BLaER1 treated with 17β-estradiol and CSF1 and Interleukin-3, amounts not matched to agents 10 nM and 100 nM (cell line): ENCODE data around the gene RNF32.
A peak's percentile ranks its signal among the peaks of the same experiment; 100 is the strongest.

Source experiments
- H3K27ac ChIP-seq, 11 experiments: shearing (Covaris generic); formaldehyde crosslinking; 2 replicates each; pipeline ENCODE4 v1.8.1; 2022
- H3K27me3 ChIP-seq, 11 experiments: shearing (Covaris generic); formaldehyde crosslinking; 2 replicates each; pipeline ENCODE4 v1.8.1; 2022
- H3K36me3 ChIP-seq, 11 experiments: shearing (Covaris generic); formaldehyde crosslinking; 2 replicates each; pipeline ENCODE4 v1.8.1; 2022
- H3K4me1 ChIP-seq, 10 experiments: shearing (Covaris generic); formaldehyde crosslinking; 2 replicates each; pipeline ENCODE4 v1.8.1; 2022
- H3K4me2 ChIP-seq, 11 experiments: shearing (Covaris generic); formaldehyde crosslinking; 2 replicates each; pipeline ENCODE4 v1.8.1; 2022
- H3K4me3 ChIP-seq, 10 experiments: shearing (Covaris generic); formaldehyde crosslinking; 2 replicates each; pipeline ENCODE4 v1.8.1; 2022
- H3K9ac ChIP-seq, 11 experiments: shearing (Covaris generic); formaldehyde crosslinking; 2 replicates each; pipeline ENCODE4 v1.8.1; 2022
- H3K9me3 ChIP-seq, 11 experiments: shearing (Covaris generic); formaldehyde crosslinking; replicated peaks in 1 of 11; 2 replicates each; pipeline ENCODE4 v1.8.1; 2022
- H4K20me1 ChIP-seq, 11 experiments: shearing (Covaris generic); formaldehyde crosslinking; 2 replicates each; pipeline ENCODE4 v1.8.1; 2022
- Cebpa-rat ChIP-seq, 11 experiments: shearing (Covaris generic); IDR thresholded peaks; 2 replicates each; pipeline ENCODE4 v1.8.1; 2022

Gene RNF32

GRCh38 chr7:156702399-156702798, 61.8 kb downstream of the RNF32 start:
- Histone ChIP-seq H3K27ac (no peak overlapping the region), H3K27me3 (no peaks in the 10 kb centered on the region), H3K4me2 (no peak overlapping the region), H3K9ac (no peak overlapping the region), H3K4me3 (no peak overlapping the region), H4K20me1 (no peaks in the 10 kb centered on the region), H3K4me1 (peaks cover 0 to 12% (median 9%) of the 10 kb centered on the region in 10 experiments; a peak in 17 of 20 replicates), H3K36me3 (peaks cover 39 to 69% (median 53%) of the 10 kb centered on the region in 11 experiments), H3K9me3 (peaks cover 51 to 60% (median 55%) of the 10 kb centered on the region in 11 experiments)
- TF ChIP-seq Cebpa-rat (IDR thresholded peaks at IDR 0.05) = no peak

GRCh38 chr7:156703209-156703608, 62.6 kb downstream of the RNF32 start:
- H3K27ac ChIP-seq = no peak overlapping the region
- H3K4me3 ChIP-seq = no peak overlapping the region
- H3K36me3 ChIP-seq = peaks cover 35 to 67% (median 48%) of the 10 kb centered on the region in 11 experiments
- no peak overlapping the region; a peak in 2 of 22 replicates for H3K4me2 ChIP-seq
- H3K4me1 ChIP-seq = peaks cover 0 to 12% (median 9%) of the 10 kb centered on the region in 10 experiments; a peak in 17 of 20 replicates
- H3K27me3 ChIP-seq = no peaks in the 10 kb centered on the region
- no peak overlapping the region for H3K9ac ChIP-seq
- H3K9me3 ChIP-seq = peaks cover 48 to 60% (median 54%) of the 10 kb centered on the region in 11 experiments
- no peak for TF ChIP-seq Cebpa-rat (IDR thresholded peaks at IDR 0.05)
- H4K20me1 ChIP-seq = no peaks in the 10 kb centered on the region

DNA sequence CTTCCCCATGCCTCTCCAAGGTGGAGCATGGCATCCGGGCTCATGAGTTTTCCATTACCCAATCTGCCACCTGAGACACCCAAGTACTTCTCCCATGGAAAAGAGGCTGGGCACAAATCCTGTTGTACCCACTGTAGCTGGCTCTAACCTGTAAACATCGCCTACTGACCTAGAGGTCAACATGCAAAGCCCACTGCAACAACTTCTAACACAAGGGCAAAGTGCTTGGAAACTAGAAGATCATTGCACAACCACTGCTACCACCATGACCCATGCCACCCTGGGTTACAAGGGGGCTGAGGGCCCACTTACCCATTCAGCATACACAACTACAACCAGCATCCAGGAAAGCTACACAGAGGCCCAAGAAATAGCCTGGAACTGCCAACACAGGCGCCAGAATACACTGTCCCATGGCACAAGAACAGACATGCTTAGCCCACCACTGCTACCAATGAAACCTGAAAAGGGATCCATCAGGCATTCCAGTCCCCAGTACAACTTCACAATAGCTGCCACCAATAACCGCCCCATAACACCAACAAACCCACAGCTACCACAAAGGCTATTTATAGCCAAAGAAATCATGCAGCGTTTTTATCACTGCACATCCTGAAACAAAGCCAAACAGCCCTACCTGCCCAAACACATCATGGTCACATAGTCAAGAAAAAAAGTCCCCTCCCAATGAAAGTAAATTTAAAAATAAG, 63.4 kb downstream of the RNF32 start:
- no peak for TF ChIP-seq Cebpa-rat (IDR thresholded peaks at IDR 0.05)
- H3K4me2 ChIP-seq = peak overlapping the region in 9 of 11 experiments; percentile 5 to 69 (median 57); a peak in 17 of 22 replicates
- peaks cover 35 to 67% (median 48%) of the 10 kb centered on the region in 11 experiments for H3K36me3 ChIP-seq
- no peak overlapping the region for H3K4me3 ChIP-seq
- H3K9ac ChIP-seq = no peak overlapping the region
- H3K27me3 ChIP-seq = no peaks in the 10 kb centered on the region
- no peak overlapping the region for H3K27ac ChIP-seq
- H3K9me3 ChIP-seq = peaks cover 48 to 60% (median 54%) of the 10 kb centered on the region in 11 experiments
- H4K20me1 ChIP-seq = no peaks in the 10 kb centered on the region
- H3K4me1 ChIP-seq = peaks cover 0 to 12% (median 9%) of the 10 kb centered on the region in 10 experiments; a peak in 17 of 20 replicates

DNA sequence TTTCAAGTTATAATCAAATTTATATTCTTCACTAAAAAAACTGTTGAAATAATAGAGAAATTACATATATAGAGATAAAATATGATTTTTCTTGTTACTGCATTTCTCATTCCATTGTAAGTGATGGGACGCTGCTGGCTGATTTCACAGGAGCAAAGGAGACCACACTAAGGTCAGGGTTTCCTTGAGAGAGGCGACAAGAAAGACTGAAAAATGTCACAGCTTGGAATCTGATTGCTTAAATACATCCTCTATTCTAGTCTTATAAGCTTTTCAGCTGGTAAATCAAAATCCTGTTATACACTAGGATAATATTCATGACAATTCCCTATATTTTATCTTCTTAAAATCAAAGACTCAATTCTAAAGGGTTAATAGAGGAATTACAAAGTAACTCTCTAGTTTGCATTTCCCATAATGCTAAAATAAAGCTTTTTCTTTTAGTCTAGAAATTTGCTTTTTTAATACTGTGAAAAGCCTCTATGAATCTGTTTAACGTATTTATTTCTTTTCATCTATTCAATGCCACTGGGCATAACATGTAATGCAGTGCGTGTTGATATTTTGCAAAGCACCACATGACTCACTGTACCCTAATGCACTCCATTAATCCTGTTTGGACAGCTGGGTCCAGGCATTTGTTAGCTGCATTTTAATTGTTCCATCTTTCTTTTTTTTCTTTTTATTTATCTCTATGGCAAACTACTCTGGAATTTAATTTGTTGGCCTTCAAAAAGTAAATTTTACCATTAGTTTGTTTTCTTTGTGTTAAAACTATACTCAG, 81.7 kb downstream of the RNF32 start:
- Histone ChIP-seq H3K9ac (no peak overlapping the region), H4K20me1 (no peaks in the 10 kb centered on the region), H3K27ac (no peak overlapping the region), H3K4me3 (no peak overlapping the region), H3K27me3 (no peaks in the 10 kb centered on the region), H3K36me3 (peaks cover 7 to 62% (median 35%) of the 10 kb centered on the region in 11 experiments; a peak in 20 of 22 replicates), H3K4me2 (no peak overlapping the region), H3K9me3 (peaks cover 0 to 4% (median 0%) of the 10 kb centered on the region in 11 experiments; a peak in 2 of 22 replicates), H3K4me1 (no peaks in the 10 kb centered on the region)
- no peak for TF ChIP-seq Cebpa-rat (IDR thresholded peaks at IDR 0.05)

GRCh38 chr7:156725073-156725472, 84.5 kb downstream of the RNF32 start:
- Histone ChIP-seq H3K4me2 (no peak overlapping the region), H3K27me3 (no peaks in the 10 kb centered on the region), H3K9ac (no peak overlapping the region), H3K4me1 (no peaks in the 10 kb centered on the region), H4K20me1 (no peaks in the 10 kb centered on the region), H3K4me3 (no peak overlapping the region), H3K27ac (no peak overlapping the region), H3K36me3 (peaks cover 1 to 76% (median 32%) of the 10 kb centered on the region in 11 experiments; a peak in 18 of 22 replicates), H3K9me3 (peaks cover 0 to 3% (median 0%) of the 10 kb centered on the region in 11 experiments; a peak in 3 of 22 replicates)
- TF ChIP-seq Cebpa-rat (IDR thresholded peaks at IDR 0.05) = no peak

- H3K36me3 ChIP-seq = peaks cover 9 to 81% (median 38%) of the 10 kb centered on the region in 11 experiments; a peak in 19 of 22 replicates
- H3K9me3 ChIP-seq = peaks cover 0 to 11% (median 0%) of the 10 kb centered on the region in 11 experiments; a peak in 2 of 22 replicates
- H3K4me1 ChIP-seq = no peaks in the 10 kb centered on the region
- H3K27ac ChIP-seq = no peak overlapping the region
- TF ChIP-seq Cebpa-rat (IDR thresholded peaks at IDR 0.05) = no peak
- no peak overlapping the region for H3K4me3 ChIP-seq
- no peaks in the 10 kb centered on the region for H3K27me3 ChIP-seq
- no peak overlapping the region for H3K4me2 ChIP-seq
- no peak overlapping the region for H3K9ac ChIP-seq
- H4K20me1 ChIP-seq = no peaks in the 10 kb centered on the region
Observed at GRCh38 chr7:156725936-156726335, 85.4 kb downstream of the RNF32 start.
